Neural progenitor cell (in vitro differentiated cells): ENCODE data around the gene ACSS3.

ENCODE experiments used
- EZH2 ChIP-seq: fragments of 200-600 bp; sonication (generic); IDR thresholded peaks from 2 replicates; pipeline ENCODE4 v1.6.1; 2017; ENCODE audit warnings: antibody characterized with exemption, mild to moderate bottlenecking, moderate library complexity
- TF ChIP-seq, protein P1 (sequence below): fragments of 200-600 bp; sonication (generic); IDR thresholded peaks from 2 replicates; pipeline ENCODE4 v1.5.1; 2017; ENCODE audit warnings: antibody characterized with exemption, mild to moderate bottlenecking

DNA sequence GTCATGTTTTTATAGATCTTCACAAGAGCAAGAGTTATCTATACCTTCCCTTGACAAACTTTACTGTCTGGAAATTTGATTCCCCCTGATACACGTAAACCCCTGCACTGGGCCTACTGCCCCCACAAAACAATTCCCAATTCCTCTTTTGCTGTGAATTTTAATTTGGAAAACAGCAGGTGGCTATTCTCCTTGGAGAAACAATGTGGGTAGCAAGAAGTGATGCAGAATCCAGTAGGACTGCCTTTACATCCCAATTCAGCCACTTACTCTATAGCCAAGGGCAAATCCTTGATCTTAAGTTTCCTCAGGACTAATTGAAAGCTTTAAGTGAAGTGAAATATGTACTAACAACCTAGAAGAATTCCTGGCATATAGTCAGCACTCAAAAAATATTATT is 129.3 kb downstream of the ACSS3 start:
- TF ChIP-seq, protein P1, sequence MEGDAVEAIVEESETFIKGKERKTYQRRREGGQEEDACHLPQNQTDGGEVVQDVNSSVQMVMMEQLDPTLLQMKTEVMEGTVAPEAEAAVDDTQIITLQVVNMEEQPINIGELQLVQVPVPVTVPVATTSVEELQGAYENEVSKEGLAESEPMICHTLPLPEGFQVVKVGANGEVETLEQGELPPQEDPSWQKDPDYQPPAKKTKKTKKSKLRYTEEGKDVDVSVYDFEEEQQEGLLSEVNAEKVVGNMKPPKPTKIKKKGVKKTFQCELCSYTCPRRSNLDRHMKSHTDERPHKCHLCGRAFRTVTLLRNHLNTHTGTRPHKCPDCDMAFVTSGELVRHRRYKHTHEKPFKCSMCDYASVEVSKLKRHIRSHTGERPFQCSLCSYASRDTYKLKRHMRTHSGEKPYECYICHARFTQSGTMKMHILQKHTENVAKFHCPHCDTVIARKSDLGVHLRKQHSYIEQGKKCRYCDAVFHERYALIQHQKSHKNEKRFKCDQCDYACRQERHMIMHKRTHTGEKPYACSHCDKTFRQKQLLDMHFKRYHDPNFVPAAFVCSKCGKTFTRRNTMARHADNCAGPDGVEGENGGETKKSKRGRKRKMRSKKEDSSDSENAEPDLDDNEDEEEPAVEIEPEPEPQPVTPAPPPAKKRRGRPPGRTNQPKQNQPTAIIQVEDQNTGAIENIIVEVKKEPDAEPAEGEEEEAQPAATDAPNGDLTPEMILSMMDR: no peak
- TF ChIP-seq EZH2: no peak
